Limb (tissue), 2 donors: ENCODE results near the gene ARHGEF7.
A peak's percentile ranks its signal among the peaks of the same experiment; 100 is the strongest.

Source experiments
- DNase-seq, 2 donors: peaks; one replicate each; pipeline ENCODE4 v3.0.0-alpha.2; 2016; ENCODE audit errors: extremely low spot score in 2 of 2

The ARHGEF7 gene

DNA sequence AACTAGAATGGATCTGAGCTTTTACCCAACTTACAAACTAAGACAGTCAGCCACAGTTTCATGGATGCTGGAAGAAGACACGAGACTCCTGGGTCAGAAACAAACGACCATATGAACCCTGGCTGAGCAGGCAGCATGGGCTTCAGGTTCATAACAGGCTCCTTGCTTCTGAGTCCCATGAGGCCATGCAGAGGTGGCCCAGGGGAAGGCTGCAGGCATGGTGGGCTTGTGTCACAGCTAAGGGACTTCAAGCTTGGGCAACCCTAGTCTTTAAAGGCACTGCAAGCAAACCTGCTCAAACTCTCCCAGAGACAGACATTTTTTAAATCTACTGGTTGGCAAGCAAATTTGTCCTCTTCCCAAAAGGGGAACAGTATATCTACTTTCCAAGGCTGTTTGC is 5.1 kb upstream of the ARHGEF7 start:
- DNase-seq: no peak

DNA sequence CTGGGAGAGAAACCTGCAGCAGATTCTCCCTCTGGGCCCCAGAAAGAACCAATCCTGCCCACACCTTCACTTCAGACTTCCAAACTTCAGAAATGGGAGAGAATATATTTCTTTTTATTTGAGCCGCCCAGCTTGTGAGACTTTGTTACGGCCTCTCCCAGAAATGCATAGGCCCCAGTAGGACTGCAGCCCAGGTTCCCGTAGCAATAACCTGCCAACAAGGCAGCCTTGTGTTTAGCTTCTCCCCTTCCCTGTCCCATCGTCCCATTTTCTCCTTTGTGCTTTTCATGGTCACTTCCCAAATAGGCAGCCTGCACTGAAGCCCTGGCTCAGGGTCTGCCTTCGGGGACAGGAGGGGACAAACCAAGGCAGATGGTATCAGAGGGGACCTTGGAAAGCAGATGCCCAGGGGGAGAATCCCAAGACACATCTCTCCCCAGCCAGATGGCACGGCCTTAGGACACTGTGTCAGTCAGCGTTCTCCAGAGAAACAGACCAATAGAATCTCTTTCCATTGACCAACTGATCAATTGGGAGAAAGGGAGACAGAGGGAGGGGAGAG is 3.7 kb upstream of the ARHGEF7 start:
- DNase-seq: no peak

DNA sequence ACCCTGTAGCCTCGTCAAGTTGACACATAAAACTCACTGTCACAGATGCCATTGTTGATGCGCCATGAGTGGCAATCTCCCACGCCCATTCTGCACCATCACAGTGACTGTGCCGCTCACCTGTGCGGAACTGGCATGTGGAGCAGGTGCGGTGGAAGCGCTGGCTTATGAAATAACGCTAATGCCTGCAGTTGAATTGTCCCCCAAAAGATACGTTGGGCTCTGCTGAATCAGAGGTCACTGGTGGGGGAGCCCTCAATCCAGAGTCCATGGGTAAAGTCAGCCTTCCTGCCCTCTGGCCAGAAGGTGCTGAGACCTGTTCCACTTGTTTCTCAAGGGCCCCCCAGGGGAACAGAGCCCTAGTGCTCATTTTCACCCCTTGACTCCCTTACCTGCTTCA is 2.9 kb upstream of the ARHGEF7 start:
- DNase-seq: no peak

DNA sequence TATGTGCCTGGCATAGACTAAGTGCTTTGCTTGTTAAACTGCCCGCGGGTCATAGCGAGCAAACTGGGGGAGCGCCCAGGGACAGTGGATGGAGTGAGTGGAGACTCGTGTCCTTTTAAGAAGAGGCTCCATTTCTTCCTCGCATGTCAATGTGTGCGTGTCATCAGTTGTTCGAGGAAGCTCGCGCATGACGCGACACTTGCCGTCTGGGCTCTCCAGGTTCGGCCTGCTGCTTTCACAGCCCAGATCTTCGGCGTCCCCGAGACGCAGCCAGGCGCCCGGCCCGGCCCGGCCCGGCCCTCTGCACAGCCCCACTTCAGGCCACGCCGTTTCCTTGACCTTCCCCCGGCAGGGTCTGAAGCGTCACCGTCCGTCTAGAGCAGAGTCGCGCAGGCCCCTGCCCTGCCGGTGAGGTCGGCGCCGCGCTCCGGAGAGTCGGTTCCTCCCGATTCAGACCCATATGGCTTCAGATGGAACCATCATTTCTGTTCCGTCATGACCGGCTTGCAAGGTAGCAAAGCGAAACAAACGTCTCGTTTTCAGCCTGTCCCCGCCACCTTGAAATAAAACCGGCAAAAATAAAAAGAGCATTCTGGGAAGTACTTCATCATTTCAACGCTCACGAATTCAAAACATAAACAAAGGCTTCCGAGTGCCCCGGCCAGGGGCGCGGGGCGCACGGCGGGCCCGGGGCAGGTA is 599 bp upstream of the ARHGEF7 start:
- peak in 1 of 2 donors; percentile 73 for DNase-seq

DNA sequence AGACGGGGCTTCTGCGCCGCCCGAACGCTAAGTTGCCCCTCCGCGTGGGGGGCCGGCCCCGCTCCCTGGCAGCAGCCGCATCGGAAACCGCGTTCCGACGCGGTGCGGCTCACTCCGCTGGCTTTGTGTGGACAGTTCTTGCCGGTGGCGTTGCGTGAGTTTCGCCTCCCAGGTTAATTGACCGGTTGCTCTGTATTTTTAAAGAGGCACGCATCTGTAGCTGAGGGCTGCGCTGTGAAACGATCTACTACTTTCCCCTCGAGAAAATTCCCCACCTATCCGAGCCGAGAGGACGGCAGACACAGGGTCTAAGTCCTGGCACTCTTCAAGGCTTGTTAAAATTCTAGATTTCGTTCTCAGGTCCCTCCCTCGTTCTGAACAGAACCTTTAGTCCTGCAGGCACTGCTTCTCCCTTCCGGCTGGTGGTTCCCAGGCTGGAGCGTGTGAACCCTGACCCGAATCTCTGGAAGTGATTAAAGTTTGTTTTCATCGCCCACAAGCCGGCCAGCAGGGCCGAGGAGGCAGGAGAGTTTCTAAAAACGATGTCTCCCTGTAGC is 933 bp downstream of the ARHGEF7 start:
- peak; percentile 43 to 63 for DNase-seq

DNA sequence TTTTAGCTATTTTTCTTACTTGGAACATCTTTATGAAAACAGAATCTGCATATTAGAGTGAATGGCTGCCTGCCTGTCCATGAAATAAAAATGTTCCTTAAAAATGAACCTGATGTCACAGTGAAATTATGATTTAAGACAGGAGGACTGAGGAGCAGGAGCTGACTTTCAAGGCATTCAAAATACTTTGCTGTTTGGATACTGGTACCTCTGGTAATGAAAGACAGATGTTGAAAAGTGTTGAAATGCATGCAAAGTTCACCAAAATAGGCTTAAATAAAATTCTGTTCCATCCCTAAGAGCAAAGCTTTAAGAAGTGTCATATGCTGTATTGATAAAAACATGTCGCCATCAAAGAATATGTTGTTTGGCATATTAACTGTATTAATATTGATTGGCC is 1.7 kb downstream of the ARHGEF7 start:
- DNase-seq: no peak

DNA sequence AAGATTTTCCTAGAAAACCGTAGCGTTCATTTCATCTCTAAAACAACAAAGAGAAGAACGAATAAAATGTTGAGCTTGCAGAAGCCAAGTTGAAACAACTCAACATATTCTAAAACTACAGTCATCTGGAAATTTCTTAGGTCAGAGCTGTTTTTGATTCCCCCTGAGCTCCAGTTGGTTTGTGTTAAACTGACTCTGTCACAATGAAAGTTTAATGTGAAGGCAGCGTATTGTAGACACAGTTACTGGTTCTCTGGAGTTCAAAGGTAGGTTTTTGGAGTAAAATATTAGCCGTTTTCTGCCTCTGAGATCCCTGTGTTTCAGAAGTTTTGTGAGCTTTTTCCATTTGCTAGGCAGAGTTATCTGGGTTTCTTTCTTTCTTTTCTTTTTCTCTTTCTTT is 2.2 kb downstream of the ARHGEF7 start:
- DNase-seq: peak in 1 of 2 donors; percentile 55

DNA sequence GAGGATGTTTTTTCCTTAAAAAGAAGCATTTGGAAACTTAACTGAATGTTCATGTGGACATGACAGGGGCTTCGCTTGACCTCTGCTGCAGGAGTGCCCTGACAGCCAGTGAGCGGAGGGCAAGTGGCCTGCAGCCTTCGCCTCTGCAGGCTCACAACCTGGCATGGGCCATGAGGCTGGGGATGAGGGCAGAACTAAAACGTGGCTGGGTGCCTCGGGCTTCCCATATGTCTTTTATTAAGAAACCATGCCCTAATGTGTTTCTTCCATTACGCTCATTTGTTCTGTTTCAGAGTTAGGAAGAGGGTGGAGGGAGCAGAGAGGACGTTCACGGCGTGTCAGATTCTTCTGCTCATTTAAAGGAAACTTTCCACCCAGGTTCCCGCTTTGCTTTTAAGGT is 2.9 kb downstream of the ARHGEF7 start:
- DNase-seq: peak; percentile 47 to 48

DNA sequence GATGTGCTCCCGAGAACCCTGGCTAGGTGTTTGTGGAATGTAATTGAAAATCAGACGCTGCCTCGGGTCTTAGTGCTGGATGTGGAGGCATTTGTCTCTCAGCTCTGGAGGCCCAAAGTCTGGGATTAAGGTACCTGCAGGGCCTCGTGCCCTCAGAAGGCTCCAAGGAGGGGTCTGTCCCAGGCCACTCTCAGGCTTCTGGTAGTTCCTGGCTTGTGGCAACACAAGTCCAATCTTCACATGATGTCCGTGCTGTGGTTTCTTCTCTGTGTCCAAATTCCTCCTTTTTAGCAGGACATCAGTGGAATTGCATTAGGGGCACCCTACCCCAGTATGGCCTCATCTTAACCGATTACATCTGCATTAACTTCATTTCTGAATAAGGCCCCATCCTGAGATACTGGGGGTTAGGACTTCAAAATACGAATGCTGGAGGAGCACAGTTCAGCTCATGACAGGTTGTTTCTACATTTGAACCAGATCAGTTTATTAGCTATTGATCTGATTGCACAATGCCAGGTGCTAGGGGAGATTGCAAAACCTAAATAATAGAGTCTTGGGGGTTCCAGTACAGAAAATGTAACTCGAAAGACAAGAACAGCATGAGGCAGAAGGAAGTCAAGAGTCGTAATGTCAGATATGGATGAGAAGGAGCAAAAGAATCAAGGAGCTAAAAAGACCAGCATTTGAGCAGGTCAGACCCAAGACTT is 3.9 kb downstream of the ARHGEF7 start:
- DNase-seq: no peak

DNA sequence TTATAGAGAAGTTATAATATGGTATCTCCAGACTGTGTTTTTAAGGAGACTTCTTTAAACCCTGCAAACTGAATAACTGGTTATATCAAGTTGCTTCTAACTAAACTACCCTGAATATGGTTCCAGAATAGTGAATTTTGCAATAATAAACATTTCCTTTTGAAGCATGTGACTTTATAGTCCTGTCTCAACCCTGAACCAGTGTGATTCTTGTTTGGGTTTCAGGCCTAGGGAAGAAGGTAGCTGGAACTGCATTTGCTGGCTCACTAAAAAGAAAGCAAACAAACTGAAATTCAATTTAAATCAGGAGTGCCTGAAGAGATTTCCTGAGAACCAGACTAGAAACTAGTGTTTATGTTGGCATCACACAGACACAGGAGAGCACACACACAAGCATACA is 4.9 kb downstream of the ARHGEF7 start:
- DNase-seq: no peak

DNA sequence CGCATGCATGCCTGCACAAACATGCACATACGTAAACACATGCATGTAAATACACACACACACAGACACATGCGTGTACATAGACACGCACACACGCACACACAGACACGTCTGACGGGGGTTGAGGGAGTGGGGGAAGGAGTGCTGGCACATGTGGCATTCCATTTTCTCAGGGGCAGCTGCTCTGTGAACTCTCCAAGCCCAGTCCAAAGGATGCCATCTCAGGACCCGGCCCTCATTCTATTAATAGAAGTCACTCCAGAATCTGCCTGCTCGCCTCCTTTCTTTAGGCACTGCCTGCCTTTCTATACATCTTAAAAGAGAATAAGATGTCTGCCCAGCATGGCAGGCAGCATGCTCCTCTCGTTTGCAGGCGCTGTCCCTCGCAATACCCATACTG is 5.3 kb downstream of the ARHGEF7 start:
- DNase-seq: no peak

DNA sequence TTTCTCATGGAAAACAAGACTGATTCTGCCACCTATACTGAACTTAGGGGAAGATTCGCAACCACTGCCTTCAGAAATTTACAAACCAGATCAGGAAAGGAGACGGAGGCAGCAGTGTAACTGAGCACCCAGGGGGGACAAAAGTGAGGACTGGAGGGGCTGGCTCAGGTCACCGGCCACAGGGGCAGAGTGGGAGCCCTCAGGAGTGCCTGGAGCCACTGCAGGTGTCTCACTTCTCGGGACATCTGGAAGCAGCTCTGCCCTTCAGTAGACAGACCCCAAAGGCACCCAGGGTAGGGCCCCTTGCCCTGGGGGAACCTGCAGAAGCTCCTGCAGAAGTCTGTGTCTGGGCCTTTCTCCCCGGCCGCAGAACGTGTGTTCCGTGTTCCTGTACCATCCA is 5.8 kb downstream of the ARHGEF7 start:
- no peak for DNase-seq

DNA sequence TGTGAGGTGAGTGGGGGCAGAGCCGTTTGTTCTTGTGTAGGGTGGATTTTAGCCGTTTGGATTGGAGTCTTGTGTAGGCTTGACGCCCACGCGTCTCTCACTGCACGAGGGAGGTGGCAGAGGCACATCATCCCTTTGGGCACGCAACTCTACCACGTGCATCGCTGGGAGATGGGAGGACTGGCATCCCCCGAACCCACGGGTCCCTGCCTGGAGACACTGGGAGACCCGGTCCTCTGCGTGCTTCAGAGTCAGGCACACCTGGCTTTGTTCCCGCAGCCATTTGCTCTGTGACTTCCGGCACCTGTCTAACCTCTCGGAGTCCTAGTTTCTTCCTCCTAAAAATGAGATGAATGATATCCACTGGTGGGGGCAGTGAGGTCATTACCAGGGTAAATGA is 6.4 kb downstream of the ARHGEF7 start:
- DNase-seq: no peak

DNA sequence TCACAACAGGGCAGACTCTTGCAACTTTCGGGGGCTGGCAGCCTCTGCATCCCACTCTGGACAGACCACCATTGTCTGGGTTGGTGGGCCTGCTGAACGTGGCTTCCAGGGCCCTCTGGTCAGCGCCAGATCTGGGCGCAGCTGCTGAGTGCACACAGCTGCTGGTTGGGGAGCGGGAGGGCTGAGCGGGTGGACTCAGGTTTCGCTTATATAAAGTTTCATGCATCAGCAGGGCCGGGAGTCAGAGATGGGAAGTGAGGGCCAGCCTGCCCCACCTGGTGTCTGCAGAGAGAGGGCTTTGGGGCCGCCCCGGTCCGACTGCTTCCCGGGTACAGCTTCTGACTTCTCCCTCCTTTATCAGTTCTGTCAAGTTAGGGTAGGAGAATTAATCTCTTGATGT is 6.9 kb downstream of the ARHGEF7 start:
- DNase-seq: peak; percentile 78 to 80

DNA sequence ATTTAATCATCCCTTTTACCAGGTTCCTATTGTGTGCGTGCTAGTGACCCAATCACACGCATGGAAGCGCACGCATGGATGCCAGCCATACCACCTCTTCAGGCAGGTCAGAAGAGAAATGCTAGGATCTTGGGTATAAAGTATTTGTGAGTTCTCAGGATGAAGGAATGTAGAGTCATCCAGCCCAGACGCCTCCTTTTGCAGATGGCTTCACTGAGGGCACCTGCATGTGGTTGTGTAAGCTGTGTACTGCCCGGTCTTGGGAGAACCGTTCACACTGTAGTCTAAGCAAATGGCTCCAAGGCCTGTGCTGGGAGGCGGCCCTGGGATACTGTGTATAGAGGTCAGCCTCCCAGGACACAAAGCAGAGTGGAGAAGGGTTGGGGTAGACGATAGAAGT is 7.5 kb downstream of the ARHGEF7 start:
- DNase-seq: no peak

DNA sequence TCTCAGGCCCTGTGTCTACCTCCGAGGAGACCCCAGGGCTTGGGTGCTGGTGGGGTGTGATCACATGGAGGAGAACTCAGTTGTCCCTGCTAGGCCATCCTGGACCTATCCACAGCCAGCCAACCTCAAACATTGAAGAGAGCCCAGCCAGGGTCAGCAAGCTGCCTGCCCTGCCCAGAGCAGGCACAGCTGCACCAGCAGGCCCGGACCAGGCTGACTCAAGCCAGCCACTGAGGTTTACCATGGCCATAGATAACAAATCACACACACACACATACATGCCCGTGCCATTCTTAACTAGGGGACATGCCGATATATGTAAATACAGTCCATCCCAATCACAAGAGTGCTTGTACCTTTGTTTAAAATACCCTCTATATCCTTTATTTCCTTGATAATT is 8.1 kb downstream of the ARHGEF7 start:
- no peak for DNase-seq

DNA sequence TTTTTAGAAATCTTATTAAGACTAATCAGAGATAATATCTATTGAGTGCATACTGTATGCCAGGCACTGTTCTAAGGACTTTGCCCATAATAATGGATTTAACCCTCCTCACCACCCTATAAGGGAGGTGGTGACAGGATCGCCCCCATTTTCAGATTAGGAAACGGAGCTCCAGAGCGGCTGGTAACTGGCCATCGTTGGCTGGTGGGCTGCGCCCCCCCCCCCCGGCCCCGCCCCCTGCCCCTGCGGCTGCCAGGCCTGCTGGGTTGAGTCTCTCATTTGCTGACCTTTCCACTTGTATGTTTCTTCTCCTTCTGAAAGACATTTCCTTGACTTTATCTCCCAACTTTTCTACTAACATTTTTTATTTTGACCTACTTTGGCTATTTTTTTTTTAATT is 8.5 kb downstream of the ARHGEF7 start:
- DNase-seq: no peak

DNA sequence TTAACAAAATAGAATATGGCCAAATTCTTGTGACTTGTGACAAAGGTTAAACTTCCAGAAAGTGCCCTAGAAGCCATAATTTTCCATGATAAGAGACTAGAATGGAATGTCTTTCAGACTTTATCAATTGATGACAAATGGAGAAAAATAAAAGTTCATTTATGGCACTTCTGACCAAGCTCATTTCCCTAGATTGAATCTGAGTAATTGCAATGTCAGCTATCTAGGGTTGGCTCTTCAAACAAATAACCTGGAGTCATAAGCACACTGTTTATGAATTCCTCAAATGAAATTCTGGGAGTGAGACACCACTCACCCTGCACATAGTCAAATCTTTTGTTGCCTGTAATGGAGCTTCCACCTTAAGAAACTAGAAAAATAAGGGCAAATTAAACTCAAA is 11.4 kb downstream of the ARHGEF7 start:
- no peak for DNase-seq

DNA sequence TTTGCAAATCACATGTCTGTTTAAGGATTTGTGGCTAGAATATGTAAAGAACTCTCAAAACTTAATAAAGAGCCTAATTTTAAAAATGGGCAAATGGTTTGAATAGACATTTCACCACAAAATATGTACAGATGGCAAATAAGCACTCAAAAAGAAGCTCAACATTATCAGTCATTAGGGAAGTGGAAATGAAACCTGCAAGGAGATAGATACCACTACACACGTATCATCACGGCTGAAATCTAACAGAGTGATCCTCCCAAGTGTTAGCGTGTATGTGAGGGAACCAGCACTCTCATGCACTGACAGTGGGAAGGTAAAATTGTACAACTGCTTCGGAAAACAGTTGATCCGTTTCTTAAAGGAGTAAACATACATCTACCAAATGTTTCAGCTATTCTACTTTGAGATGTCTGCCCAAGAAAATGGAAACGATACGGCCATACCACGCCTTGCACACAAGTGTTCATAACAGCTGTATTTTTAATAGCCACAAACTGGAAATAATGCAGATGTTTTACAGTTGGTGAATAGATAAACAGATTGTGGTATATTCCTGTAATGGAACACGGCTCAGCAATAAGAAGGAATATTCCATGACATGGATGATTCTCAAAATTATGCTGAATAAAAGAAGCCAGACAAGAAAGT is 14.5 kb downstream of the ARHGEF7 start:
- no peak for DNase-seq

DNA sequence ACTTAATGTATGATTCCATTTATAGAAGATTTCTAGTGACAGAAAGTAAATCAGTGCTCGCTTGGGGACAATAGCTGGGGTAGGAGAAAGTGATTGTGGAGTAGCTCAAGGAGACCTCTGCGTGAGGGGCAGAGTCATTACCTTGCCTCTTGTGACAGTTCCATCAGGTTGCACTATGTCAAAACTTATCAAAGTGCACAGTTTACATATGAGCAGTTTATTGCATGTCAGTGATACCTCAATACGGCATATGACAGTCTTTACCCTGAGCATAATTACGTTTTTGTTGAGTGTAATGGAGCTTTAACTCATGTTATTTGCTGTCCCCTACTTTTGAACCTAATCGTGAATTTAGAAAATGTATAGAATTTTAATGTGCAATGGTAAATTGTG is 15.0 kb downstream of the ARHGEF7 start:
- DNase-seq: no peak

DNA sequence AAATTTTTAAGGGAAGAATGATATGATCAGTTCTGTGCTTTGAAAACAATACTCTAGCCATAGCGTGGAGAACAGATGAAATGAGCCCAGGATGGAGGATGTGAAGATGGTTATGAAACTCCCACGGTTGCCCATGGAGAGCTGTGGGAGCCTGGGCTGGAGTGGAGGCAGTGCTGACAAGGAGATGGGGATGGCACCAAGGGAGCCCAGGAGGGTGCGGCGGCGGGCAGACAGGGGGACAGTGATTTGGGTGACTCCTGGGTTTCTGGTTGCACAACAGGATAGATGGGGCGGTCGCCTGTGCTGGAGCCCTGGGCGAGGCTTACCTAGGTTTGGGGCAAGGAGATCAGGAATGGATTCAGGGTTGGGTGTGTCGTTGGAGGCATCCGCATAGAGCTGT is 15.9 kb downstream of the ARHGEF7 start:
- DNase-seq: no peak

DNA sequence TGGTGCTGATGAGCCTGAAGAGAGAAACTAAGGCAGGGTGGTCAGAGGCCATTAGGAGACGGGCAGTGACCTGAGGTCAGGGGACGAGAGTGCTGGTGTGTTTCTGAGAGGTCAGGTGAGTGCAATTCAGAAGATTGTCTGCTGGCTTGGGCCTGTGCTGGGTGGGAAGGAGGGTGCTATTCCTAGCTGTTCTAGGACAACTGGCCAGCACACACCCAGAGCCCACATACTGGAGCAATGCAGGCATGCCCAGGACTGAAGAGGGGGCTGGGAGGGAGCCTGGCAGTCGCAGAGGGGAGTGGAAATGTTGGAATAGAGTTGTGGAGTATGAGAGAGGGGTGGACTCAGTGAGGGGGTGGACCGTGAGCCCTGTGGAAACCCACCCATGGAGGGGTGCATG is 16.5 kb downstream of the ARHGEF7 start:
- DNase-seq: no peak
